Stimulated activated CD8-positive, alpha-beta memory T cell treated with anti-CD3 and anti-CD28 coated beads, Interleukin-7, amount 100 ng/mL, for 48 hours (primary cell): ENCODE results near the gene ROR1.

Experiments used
- DNase-seq, 2 donors: peaks; one replicate each; pipeline ENCODE4 v3.0.0-alpha.2; 2020; ENCODE audit warnings: low read depth in 1 of 2; ENCODE audit errors: extremely low read depth in 1 of 2

ROR1 gene

DNA sequence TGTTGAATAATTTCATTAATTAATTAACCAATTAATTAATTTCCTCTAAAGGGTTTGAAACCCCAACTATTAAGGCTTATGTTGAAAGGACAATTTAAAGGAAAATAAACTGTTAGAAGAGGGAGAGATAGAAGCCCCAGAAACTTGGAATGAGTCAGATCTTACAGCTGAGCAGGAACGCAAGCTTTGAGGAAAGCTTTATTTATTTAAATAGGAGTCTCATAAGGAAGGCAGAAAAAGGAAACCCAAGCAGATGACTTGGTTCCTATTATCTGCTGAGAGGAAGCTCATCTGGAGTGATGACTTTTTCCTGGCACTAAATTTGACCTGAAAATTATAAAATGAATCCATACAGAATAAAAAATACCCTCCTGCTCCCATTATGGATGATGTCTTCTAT lies 105.1 kb downstream of the ROR1 start:
- DNase-seq: no peak

DNA sequence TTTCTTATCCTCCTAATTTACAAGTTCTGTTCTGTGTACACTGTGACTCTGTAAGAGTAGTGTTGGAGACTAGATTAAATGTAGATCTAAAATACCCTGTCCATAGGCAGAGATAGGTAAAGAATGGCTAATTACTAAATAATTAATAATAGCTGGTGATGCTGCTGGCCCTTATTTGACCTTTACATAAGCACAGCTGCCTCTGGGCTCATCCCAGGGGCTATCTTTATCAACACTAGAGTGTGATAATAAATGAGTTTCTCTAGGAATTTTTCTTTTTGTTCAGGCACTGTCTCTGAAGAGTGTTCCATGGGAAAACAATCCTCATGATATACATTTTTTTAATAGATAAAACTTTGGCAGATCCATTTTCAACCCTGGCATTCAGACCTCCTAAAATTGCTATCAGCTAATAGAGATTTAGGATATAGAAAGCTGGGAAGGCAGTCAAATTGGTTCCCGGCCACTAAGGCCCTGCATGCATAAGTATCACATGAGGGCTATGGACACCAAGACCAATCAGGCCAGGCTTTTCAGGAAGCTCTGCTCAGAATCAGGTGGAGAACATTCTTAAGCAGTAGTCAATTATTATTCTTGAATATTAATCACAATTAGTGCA lies 107.2 kb downstream of the ROR1 start:
- no peak for DNase-seq

DNA sequence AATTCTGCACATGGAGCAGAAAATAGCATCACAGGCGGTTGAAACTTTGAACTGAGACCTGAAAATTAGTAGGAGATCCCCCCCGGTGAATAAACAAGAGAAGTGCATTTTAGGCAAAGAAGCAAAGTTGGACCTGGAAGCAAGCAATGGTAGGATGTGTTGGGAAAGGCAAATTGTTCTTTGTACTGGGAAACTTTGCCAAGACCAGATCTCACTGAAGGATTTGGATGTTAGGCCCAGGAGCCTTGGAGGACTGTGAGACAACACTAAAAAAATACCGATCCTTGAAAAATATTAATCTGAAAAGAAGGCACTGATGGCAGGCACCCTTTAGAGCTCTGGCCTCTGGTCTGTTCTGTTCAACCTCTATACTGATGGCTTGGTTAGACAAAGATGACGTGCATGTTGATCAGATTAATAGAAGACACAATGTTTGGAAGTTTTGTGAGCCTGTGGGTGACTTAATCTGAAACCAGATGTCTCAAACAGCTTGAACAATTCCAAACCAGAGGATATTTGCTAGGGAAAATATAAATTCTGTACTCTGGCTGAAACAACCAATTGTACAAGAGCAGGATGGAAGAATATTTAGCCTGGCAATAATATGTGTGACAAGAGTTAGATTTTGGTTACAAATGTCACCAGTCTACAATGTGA lies 108.4 kb downstream of the ROR1 start:
- no peak for DNase-seq

DNA sequence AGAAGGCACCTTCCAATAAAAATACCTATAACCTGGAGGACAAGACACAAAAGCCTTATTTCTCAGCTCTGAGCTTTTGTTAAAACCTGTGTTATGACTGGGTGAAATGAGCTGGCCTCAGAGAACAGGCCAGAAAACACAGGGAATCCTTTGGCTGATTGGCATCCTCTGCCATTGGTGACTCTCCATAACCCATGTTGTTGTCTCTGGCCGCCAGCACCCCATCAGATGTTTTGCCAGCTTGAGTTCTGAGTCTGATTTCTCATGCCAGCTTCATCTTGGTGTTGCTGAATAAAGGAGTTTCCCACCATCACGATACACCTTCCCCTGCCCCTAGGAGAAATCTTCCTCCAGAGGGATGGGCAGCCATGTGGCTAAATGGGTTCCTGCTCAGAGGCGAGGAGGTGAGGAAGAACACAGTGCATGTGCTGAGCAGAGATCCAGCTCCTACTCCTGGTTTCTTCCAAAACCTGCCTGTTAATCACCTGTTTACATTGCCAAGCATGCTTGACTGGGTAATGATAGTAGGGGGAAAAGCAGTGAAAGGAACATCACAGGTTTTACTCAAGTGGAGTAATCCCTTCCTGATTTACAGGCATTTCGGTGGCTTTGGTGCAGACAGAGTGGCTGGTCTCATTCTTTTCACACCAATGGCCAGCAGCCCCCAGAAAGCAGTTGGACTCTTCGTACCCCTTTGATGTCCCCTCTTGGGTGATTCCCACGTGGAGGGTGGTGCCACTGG lies 109.8 kb downstream of the ROR1 start:
- no peak for DNase-seq

DNA sequence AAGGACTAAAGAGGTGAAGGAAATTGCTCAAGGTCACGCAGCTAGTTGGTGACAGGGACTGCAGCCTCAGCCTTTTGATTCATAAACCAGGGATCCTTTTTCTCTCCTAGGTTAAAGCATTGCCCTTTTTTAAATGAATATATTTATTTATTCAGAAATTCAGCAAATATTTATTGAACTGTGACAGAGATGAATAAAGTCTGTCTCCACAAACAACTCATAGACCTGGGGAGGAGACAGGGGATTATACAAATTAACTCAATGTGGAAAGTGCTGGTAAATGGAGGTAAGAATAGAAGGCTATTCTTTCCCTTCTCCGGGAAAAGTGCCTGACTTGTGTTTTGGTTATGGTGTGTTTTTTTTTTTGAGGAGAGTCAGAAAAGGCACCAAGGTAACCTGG lies 110.7 kb downstream of the ROR1 start:
- DNase-seq: no peak

DNA sequence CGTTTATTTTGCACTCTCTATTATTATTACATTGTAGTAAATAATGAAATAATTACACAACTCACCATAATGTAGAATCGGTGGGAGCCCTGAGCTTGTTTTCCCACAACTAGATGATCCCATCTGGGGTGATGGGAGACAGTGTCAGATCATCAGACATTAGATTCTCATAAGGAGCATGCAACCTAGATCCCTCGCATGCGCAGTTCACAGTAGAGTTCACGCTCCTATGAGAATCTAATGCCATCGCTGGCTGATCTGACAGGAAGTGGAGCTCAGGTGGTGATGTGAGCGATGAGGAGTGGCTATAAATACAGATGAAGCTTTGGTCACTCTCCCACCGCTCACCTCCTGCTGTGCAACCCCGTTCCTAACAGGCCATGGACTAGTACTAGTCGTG lies 112.1 kb downstream of the ROR1 start:
- no peak for DNase-seq

DNA sequence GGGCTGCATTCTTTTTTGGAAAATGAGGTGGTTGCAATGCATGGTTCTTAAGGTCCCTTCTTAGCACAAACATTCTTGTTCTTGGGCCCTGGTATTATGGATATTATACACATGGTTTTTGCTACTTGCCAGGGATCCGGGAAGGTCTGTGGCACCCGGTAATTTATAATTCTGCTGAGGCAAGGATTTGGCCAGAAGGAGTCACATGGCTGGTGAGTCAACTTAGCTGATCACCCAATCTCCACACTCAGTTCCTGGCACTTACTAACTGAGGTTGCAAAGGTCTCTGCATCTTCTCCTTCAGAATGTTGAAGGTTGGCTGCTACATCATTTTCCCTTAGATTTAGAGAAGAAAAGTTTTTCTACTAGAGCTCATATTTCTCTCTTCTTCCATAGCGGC lies 112.5 kb downstream of the ROR1 start:
- no peak for DNase-seq

DNA sequence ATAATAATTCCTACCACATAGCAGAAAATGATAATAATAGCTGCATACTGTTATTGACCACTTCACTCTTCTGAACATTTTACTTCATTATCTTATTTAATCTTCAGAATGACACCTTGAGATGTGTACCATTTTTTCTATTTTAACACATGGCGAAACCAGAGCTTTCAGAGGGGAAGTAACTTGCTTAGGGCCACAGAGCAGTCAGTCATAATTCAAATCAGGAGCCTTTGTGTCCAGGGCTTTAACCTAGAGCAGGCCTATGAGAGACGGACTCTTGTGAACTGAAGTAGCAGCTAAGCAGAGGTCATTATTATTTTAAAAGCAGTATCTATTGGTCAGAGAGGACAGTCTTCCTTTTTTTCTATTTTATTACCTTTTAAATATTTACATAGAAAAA lies 114.0 kb downstream of the ROR1 start:
- no peak for DNase-seq

DNA sequence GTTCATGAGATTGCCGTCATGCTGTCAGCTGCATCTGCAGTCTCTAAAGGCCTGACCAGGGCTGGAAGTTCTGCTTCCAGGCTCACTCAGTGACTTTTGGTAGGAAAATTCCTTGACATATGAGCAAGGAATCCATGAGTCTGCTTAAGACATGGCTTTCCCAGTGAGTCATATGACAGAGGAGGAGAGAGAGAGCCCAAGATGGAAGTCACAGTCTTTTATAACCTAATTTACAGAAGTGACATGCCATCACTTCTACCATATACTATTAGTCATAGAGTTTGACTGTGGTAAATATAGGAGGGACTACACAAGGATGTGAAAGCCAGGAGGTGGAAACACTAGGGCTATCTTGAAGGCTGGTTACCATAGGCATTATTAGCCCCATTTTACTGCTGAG lies 115.2 kb downstream of the ROR1 start:
- no peak for DNase-seq

DNA sequence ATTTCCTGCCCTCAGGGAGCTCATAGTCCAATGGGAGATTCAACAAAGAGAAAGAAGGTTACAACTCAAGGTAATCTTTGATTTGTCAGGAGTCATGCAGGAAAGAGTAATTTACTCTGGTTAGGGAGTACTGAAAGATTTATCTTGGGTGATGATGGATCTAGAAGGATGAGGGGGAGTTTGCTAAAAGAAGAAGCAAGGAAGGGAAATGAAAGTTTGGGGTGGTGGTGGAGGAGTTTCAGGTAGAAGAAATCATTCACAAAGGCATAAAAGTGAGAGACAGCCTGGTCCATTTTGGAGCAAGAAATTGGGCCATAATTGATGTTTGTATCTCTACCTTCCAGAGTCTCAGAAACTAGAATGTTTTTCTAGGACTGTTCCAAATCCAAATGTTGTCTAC lies 116.7 kb downstream of the ROR1 start:
- DNase-seq: no peak

DNA sequence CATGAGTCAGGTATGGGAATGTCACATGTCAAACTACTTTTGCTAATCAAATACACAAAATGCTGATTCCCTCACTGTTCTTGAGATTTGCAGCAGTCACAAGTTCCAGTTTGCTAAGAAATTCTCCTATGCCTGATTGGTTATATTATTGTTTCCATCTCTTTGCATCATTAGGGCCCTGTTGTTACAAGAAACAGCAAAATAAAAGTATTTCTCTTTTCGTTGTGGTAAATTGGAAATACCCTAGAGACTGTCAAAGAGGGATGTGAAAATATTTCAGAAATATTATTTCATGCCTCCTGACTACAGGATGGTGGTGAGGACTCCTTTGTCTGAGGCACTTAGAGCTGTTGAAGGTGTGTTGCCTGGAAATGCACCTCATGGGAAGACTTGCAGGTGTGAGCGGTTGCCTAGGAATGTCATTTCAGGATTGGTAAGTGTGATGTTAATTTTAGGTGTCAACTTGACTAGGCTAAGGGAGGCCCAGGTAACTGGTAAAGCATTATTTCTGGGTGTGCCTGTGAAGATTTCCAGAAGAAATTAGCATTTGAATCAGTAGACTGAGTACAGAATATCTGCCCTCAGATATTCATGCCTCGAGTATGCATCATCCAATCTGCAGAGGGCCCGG lies 117.4 kb downstream of the ROR1 start:
- DNase-seq: no peak

DNA sequence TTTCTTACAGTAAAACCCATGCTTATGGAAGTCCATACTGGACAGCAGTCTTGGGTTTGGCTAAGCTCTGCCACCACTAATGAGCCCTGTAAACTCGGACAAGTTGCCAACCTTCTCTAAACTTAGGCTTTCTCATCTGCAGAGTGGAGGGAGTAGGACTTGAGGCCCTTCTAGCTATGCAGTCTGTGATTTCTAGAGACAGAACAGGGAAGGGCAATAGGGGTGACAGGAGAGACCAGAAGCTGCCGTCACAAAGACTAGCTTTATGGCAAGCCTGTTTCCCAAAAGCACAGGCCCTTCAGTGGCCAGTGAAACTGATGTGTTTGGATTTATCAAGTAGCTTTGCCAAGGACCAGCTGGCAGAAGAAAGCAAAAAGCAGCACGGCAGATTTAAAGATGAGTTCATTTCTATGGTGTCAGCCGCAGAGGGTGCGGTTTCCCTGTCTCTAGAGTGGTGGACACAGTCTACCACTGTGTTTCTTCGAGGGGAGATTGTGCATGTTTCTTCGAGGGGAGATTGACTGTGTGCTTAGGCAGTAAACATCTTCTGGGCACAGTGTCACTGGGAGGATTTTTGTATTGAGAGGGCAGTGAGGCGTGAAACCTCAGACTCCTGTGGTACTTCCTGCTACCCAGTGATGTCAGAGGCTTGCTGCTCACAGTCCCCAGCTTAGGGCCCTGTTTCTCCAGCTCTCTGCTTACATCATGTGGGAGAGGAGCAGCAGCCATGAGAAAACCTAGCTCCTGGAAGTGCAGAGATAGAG lies 119.0 kb downstream of the ROR1 start:
- no peak for DNase-seq

DNA sequence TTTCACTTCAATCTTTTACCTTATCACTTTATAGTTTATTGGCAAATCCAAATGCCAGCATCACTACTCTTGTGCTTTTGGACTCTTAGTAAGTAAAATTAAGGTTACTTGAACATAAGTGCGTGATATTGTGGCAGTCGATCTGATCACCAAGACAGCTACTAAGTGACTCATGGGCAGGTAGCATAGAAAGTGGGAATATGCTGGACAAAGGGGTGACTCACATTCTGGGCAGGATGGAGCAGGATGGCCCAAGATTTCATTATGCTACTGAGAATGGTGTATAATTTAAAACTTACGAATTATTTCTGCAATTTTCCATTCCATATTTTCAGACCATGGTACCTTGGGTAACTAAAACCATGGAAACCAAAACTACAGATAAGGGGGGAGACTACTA lies 120.2 kb downstream of the ROR1 start:
- DNase-seq: no peak

DNA sequence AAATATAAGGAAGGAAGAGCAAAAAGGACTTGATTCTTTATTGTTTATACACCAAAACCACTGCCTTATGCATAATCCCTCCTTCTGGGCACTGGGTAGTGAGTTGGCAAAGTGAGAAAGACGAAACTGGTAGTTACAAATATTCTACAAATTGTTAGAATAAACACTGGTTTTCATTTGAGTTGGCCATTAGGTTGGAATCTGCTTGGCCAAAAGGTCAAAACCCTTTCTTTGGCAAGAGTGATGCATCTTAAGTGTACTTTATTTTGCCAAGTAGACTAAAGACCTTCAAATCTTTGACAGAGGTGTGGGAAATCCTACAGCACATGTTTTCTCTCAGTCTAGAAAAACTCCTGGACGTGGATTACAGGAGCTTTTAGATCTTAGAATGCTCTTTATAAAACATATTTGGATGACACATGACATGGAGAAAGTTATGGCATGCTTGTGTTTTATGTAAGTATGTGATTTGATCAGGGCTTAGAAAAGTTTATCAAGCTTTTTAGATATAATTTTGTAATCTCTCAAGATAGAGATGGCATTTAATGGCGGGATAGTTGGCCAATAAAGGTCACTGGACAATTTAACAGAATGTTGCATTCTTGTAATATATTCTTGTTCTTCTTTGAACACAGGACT lies 120.9 kb downstream of the ROR1 start:
- DNase-seq: no peak

DNA sequence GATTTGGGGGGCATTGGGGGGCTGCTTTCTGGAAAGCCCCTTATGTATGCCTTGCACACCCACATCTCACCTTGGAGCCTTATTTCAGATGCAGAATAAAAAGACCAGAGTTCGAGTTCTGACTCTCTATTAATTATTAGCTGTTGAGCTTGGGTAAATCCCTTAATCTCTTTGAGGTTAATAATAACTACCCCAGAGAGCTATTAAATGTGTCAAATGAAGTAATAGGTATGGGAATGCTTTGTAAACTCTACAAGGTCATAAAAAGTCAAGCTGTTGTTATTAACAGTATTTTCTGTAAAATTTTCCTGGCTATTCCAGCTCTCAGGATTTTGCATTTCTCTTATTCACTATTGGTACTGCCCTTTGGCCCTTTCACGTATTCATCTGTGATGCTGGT lies 122.9 kb downstream of the ROR1 start:
- no peak for DNase-seq

DNA sequence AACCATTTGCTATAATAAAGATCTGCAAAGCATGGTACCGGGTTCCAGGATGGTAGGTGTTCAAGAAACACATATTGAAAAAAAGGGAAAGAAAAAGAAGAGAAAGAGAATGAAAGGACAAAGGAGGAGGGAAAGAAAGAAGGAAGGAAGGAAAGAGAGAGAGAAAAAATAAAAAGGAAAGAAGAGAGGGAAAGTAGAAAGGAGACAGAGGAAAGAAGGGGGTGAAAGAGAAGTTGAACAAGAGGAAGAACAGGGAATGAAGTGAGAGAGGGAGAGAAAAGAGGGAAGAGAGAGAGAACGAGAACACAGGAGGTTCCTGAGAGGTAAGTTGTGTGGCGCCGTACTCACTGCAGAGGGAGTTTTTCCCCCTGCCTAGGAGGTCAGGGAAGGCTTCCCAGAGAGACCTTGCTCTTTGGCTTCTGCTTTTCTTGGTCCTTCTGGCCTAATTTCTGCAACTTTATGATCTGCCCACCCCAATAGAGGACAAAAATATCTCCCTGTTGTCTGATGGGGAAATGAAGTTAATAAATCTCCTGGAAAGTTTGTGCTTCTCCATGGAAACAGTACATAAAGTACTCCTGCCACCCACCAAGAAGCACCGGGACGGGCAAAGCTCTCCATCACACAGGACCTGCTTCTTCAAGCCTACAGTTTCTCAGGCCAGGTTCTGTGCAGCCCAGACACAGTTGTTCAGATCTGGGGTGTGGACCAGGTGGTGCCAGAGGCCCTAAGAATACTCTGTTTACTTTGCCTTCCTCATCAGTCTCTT lies 124.8 kb downstream of the ROR1 start:
- no peak for DNase-seq

DNA sequence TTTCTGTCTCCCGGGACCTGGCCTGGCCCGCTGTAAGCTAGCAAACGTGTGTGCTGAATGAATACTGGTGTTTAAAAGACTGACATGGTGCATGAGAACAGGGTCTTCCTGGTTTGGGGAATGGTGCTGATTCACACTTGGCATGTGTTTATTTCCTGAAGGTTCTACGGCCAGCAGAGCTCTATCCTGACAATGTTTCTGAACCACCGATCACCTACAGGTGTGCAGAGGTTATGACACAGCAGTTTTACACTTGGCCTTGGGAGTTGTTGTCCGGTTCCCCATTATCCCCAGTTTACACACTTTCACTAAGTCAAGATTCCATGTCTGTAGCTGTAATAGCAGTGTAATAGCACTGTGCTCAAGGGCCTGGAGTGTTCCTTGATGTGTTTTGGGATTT lies 127.3 kb downstream of the ROR1 start:
- no peak for DNase-seq

DNA sequence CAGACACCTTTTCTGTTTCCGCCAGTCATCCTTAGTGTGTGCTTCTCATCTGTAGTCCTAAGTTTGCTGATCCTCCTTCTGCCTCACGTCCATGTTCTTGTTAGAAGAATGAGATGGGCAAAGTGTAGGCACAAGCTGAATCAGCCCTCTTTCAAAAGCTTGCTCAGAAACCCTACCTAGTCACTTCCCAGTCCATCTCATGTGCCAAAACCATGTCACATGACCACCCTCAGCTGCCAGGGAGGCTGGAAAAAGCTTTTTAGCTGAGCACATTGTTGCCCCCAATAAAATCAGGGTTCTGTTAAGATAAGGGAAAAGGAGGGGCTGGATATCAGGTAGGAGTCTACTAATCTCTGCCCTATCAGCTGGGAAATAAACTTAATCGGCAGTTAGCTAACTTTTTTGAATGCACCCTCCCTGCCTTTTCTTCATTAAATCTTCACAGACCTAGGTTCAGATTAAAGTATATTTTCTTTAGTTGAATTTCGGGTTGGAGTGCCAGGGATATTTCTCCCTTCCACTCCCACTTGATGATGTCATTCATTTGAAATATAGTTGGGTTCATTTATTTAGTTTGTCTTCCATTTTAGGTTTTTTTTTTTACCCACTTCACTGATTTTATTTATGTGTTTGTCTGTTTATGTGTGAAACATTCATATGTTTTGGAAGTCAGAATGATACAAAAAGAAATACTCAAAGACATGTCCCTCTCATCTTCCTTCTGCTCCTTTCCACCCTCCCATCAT lies 129.2 kb downstream of the ROR1 start:
- DNase-seq: no peak

DNA sequence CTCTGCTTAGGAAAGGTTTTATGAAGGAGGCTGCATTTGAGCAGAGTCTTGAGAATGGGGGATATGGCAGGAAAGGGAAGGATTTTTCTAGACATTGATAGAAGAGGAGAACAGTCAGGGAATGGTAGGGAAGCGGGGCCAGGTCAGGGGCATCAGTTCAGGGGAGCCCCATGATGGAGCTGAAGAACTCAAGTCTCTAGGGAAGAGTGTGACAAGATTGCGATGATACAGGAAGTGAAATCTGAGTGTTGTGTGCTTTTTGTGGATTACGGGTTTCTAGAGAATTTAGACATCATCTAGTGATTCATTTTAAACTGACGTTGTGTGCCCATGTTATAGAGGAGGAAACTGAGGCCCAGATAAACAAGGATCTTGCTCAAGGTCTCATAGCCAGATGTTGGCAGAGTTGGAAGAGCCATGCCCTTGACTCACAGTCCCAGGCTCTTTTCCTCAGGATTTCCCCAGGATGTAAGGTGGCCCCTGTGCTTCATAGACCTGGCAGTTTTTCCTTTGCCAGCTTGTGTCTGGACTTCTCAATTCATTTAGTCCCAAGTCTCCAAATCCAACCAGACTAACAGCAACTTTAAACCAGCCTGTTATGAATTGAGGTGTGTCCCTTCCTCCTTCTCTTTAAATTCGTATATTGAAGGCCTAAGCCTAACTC lies 130.3 kb downstream of the ROR1 start:
- no peak for DNase-seq
